C4-2B (cell line): ENCODE results near the gene CRTC1.

Source experiments
- CTCF ChIP-seq: fragments of 450-650 bp; conservative IDR thresholded peaks from 2 replicates; pipeline ENCODE4 v1.5.1; 2017; ENCODE audit warnings: mild to moderate bottlenecking
- ZFX ChIP-seq: fragments of 450-650 bp; IDR thresholded peaks from 2 replicates; pipeline ENCODE4 v1.6.1; 2017

GRCh38 chr19:18708452-18709231 is 25.2 kb downstream of the CRTC1 start:
- no peak for TF ChIP-seq CTCF
- no peak for TF ChIP-seq ZFX
